Retinal pigment epithelial cell (primary cell): ENCODE measurements around the gene FRMD6.

Source experiments
- DNase-seq: peaks from one replicate; pipeline ENCODE4 v3.0.0-alpha.2; 2010; ENCODE audit warnings: low read depth
- H3K4me3 ChIP-seq: 2 replicates; pipeline ENCODE4 v1.5.1; 2011; ENCODE audit warnings: mild to moderate bottlenecking, low read length, control low read depth, moderate library complexity
- CTCF ChIP-seq: conservative IDR thresholded peaks from 2 replicates; pipeline ENCODE4 v1.5.1; 2011; ENCODE audit warnings: low read depth, low read length, control low read depth, inconsistent platforms

FRMD6 gene

GRCh38 chr14:51663783-51664326 is 12.1 kb downstream of the FRMD6 start:
- DNase-seq: no peak
- no peak for TF ChIP-seq CTCF
- H3K4me3 ChIP-seq: no peak overlapping the region

GRCh38 chr14:51666070-51666469 is 14.4 kb downstream of the FRMD6 start:
- DNase-seq: no peak
- no peak overlapping the region for H3K4me3 ChIP-seq
- TF ChIP-seq CTCF: no peak

- H3K4me3 ChIP-seq: no peak overlapping the region
- no peak for DNase-seq
- no peak for TF ChIP-seq CTCF
Observed at GRCh38 chr14:51666826-51667225, 15.1 kb downstream of the FRMD6 start.

- H3K4me3 ChIP-seq: no peak overlapping the region
- DNase-seq: no peak
- no peak for TF ChIP-seq CTCF
Observed at GRCh38 chr14:51668870-51669269, 17.2 kb downstream of the FRMD6 start.

GRCh38 chr14:51674294-51675002 is 22.7 kb downstream of the FRMD6 start:
- no peak for TF ChIP-seq CTCF
- no peak for DNase-seq
- H3K4me3 ChIP-seq: no peak overlapping the region

GRCh38 chr14:51676549-51676948 is 24.8 kb downstream of the FRMD6 start:
- no peak for TF ChIP-seq CTCF
- DNase-seq: no peak
- H3K4me3 ChIP-seq: no peak overlapping the region

GRCh38 chr14:51677266-51677665 is 25.6 kb downstream of the FRMD6 start:
- H3K4me3 ChIP-seq: no peak overlapping the region
- no peak for TF ChIP-seq CTCF
- DNase-seq: no peak
